PC-3 (cell line): ENCODE data around the gene ADARB2.

Source experiments
- EZH2 ChIP-seq: fragments of 300-600 bp; sonication (generic); IDR thresholded peaks from one replicate; pipeline ENCODE4 v1.6.1; 2017; ENCODE audit warnings: antibody characterized with exemption, mild to moderate bottlenecking, low read length; ENCODE audit not compliant: unreplicated experiment
- TF ChIP-seq, protein P1 (sequence below): fragments of 300-600 bp; sonication (generic); conservative IDR thresholded peaks from 2 replicates; pipeline ENCODE4 v1.5.1; 2017; ENCODE audit warnings: antibody characterized with exemption, low read depth, mild to moderate bottlenecking, low read length

DNA sequence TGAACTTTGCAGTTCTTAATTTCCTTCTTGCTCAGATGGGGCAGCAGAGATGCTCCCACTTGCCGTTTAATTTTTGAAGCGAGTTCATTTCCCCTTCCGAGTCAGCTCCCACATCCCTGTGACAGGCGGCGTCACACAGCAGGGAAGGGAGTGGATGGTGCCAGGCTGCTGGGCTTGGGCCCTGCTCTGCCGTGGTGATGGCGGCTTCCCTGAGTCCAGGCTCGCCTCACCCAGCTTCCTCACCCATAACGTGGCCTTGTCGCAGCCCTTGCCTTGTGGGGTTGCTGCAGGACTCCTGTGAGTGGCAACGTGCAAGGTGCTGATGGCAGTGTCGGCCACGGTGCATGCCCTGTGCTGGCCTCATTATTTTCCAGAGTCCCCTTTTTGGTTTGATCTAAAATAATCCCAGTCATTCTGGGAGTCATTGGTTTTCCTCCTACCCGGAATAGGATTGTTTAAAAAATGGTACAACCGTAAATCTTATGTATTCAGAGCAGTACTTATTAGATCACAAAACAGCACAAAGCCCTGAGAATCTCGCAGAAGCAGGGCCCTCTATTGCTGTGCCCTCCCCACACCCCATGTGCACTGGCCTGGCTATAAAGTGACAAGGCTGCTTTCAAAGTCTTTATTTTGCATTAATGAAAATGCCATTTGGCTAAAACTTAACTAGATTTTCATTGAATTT is 421.1 kb downstream of the ADARB2 start:
- TF ChIP-seq, protein P1, sequence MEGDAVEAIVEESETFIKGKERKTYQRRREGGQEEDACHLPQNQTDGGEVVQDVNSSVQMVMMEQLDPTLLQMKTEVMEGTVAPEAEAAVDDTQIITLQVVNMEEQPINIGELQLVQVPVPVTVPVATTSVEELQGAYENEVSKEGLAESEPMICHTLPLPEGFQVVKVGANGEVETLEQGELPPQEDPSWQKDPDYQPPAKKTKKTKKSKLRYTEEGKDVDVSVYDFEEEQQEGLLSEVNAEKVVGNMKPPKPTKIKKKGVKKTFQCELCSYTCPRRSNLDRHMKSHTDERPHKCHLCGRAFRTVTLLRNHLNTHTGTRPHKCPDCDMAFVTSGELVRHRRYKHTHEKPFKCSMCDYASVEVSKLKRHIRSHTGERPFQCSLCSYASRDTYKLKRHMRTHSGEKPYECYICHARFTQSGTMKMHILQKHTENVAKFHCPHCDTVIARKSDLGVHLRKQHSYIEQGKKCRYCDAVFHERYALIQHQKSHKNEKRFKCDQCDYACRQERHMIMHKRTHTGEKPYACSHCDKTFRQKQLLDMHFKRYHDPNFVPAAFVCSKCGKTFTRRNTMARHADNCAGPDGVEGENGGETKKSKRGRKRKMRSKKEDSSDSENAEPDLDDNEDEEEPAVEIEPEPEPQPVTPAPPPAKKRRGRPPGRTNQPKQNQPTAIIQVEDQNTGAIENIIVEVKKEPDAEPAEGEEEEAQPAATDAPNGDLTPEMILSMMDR: no peak
- no peak for TF ChIP-seq EZH2
